HG03565 (cell line): ENCODE data around the gene EVPL.
"Not testable (repeated sequence)": the region's sequence is repeated elsewhere in the genome, so short reads cannot be mapped to it uniquely, and the experiment has no call there.

ENCODE experiments used
- ATAC-seq: cut with Tn5 transposase; IDR thresholded peaks from one replicate; pipeline ENCODE4 v1.9.1; 2021; ENCODE audit warnings: mild to moderate bottlenecking, moderate library complexity; ENCODE audit not compliant: unreplicated experiment

The EVPL gene

GRCh38 chr17:76048711-76049110 lies 21.6 kb upstream of the EVPL start:
- no peak for ATAC-seq

- ATAC-seq = no peak
These were observed 21.0 kb upstream of the EVPL start for GRCh38 chr17:76048025-76048605.

- ATAC-seq = no peak
These were observed 19.0 kb upstream of the EVPL start for GRCh38 chr17:76046064-76046463.

GRCh38 chr17:76044475-76045007 lies 17.4 kb upstream of the EVPL start:
- not testable (repeated sequence) for ATAC-seq

GRCh38 chr17:76042868-76043267 lies 15.8 kb upstream of the EVPL start:
- not testable (repeated sequence) for ATAC-seq

GRCh38 chr17:76040376-76040775 lies 13.3 kb upstream of the EVPL start:
- no peak for ATAC-seq

- no peak for ATAC-seq
These were observed 12.0 kb upstream of the EVPL start for GRCh38 chr17:76039121-76039520.

GRCh38 chr17:76038050-76038449 lies 10.9 kb upstream of the EVPL start:
- no peak for ATAC-seq

GRCh38 chr17:76036497-76037261 lies 9.6 kb upstream of the EVPL start:
- ATAC-seq = no peak

GRCh38 chr17:76034428-76035350 lies 7.6 kb upstream of the EVPL start:
- ATAC-seq = no peak

- no peak for ATAC-seq
These were observed 6.0 kb upstream of the EVPL start for GRCh38 chr17:76033139-76033538.

- no peak for ATAC-seq
These were observed 5.6 kb upstream of the EVPL start for GRCh38 chr17:76032780-76033108.

GRCh38 chr17:76032073-76032779 lies 5.1 kb upstream of the EVPL start:
- ATAC-seq = no peak

- ATAC-seq = no peak
These were observed 370 bp downstream of the EVPL start for GRCh38 chr17:76026714-76027158.

GRCh38 chr17:76025294-76025693 lies 1.8 kb downstream of the EVPL start:
- no peak for ATAC-seq

GRCh38 chr17:76024353-76024752 lies 2.8 kb downstream of the EVPL start:
- no peak for ATAC-seq

- no peak for ATAC-seq
These were observed 3.2 kb downstream of the EVPL start for GRCh38 chr17:76023900-76024237.

GRCh38 chr17:76022973-76023899 lies 3.9 kb downstream of the EVPL start:
- ATAC-seq = no peak

- no peak for ATAC-seq
These were observed 4.8 kb downstream of the EVPL start for GRCh38 chr17:76022285-76022684.
